HG02588 (cell line): Measurements from ENCODE around the gene ZNFX1.
"Not testable (repeated sequence)": the region's sequence is repeated elsewhere in the genome, so short reads cannot be mapped to it uniquely, and the experiment has no call there.

Source experiments
- ATAC-seq: cut with Tn5 transposase; IDR thresholded peaks from one replicate; pipeline ENCODE4 v1.9.1; 2021; ENCODE audit warnings: mild to moderate bottlenecking, moderate library complexity; ENCODE audit not compliant: unreplicated experiment

ZNFX1 gene

GRCh38 chr20:49216991-49217578, 60.8 kb downstream of the ZNFX1 start:
- ATAC-seq = no peak

- no peak for ATAC-seq
These were observed 62.6 kb downstream of the ZNFX1 start for GRCh38 chr20:49215232-49215631.

- ATAC-seq = no peak
These were observed 63.3 kb downstream of the ZNFX1 start for GRCh38 chr20:49214571-49214970.

DNA sequence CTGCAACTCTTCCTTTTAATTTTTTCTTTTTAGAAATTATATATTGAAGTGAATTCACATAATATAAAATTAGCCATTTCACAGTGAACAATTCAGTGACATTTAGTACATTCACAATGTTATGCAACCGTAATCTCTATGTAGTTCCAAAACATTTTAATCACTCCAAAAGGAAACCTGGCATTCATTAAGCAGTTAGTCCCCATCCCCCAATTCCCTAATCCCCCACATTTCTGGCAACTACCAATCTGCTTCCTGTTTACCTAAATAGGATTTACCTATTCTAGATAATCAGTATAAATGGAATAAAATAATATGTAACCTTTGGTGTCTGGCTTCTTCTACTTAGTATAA, 67.1 kb downstream of the ZNFX1 start:
- ATAC-seq = no peak

- ATAC-seq = no peak
These were observed 67.6 kb downstream of the ZNFX1 start for GRCh38 chr20:49210101-49210756.

GRCh38 chr20:49207076-49207475, 70.8 kb downstream of the ZNFX1 start:
- no peak for ATAC-seq

GRCh38 chr20:49203746-49204145, 74.1 kb downstream of the ZNFX1 start:
- ATAC-seq = no peak

GRCh38 chr20:49203011-49203410, 74.8 kb downstream of the ZNFX1 start:
- ATAC-seq = no peak

DNA sequence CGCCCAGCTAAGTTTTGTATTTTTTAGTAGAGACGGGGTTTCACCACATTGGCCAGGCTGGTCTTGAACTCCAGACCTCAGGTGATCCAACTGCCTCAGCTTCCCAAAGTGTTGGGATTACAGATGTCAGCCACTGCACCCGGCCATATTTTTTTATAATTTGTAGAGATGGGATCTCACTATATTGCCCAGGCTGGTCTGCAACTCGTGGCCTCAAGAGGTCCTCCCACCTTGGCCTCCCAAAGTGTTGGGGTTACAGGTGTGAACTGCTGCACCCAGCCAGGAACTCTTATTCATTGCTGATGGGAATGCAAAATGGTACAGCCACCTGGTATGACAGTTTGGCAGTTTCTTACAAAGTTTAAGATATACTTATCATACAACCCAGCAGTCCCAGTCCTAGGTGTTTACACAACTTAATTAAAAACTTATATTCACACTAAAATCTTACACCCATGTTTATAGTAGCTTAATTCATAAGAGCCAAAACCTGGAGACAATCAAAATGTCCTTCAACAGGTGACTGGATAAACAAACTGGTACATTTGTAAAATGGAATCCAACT, 78.0 kb downstream of the ZNFX1 start:
- no peak for ATAC-seq

GRCh38 chr20:49192944-49193518, 84.8 kb downstream of the ZNFX1 start:
- ATAC-seq = not testable (repeated sequence)
